Dendritic cell treated with granulocyte-macrophage colony-stimulating factor and Interleukin-4, amounts not matched to agents 40 ng/mL and 50 ng/mL, for 4 days (primary cell): ENCODE data around the gene ABCC10.
"Not testable (repeated sequence)": the region's sequence is repeated elsewhere in the genome, so short reads cannot be mapped to it uniquely, and the experiment has no call there.

Experiments
- H3K27ac Mint-ChIP-seq: one replicate; pipeline ENCODE4 v1.8.0; 2022; ENCODE audit warnings: mild to moderate bottlenecking, mixed read lengths
- H3K27me3 Mint-ChIP-seq: one replicate; pipeline ENCODE4 v1.8.0; 2022; ENCODE audit warnings: mild to moderate bottlenecking, mixed read lengths
- H3K36me3 Mint-ChIP-seq: one replicate; pipeline ENCODE4 v1.8.0; 2022; ENCODE audit warnings: low read depth, mixed read lengths
- H3K4me1 Mint-ChIP-seq: one replicate; pipeline ENCODE4 v1.8.0; 2022; ENCODE audit warnings: low read depth, mixed read lengths
- H3K4me3 Mint-ChIP-seq: one replicate; pipeline ENCODE4 v1.8.0; 2022; ENCODE audit warnings: mild to moderate bottlenecking, moderate library complexity, mixed read lengths
- H3K9me3 Mint-ChIP-seq: one replicate; pipeline ENCODE4 v1.8.0; 2022; ENCODE audit warnings: mixed read lengths
- intact Hi-C: fragments of 100-400 bp; cut with micrococcal nuclease; formaldehyde crosslinking; loops from one replicate; pipeline ENCODE4 v1.15.0; 2022

Gene ABCC10

DNA sequence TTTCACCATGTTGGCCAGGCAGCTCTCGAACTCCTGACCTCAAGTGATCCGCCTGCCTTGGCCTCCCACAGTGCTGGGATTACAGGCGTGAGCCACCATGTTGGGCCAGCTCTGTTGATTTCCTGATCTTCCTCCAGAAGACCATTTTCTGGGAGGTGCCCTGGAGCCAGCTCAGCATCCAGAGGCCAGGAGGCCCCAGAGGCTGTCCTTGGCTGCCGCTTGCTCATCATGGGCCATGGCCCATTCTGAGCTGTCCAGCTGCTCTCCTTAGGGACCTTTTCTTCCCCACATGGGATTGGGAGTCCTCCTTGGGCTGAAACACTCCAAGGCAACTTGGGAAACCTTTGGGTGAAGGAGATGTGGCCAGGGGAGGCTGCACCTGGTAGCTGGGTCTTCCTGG, 67.4 kb downstream of the ABCC10 start:
- Mint-ChIP-seq H3K4me1 (peaks cover 31% of the 10 kb centered on the region), H3K27ac (peak overlapping the region; percentile 38), H3K4me3 (no peak overlapping the region), H3K36me3 (peaks cover 53% of the 10 kb centered on the region), H3K9me3 (no peaks in the 10 kb centered on the region), H3K27me3 (no peaks in the 10 kb centered on the region)
- intact Hi-C loops = loop anchor here (10.0 kb wide), 1 partner anchor 140 kb away; no protein-coding TSS in a partner anchor

- H3K36me3 Mint-ChIP-seq = peaks cover 60% of the 10 kb centered on the region
- H3K27ac Mint-ChIP-seq = peak overlapping the region; percentile 38
Measured at GRCh38 chr6:43495409-43495941, 68.1 kb downstream of the ABCC10 start.

DNA sequence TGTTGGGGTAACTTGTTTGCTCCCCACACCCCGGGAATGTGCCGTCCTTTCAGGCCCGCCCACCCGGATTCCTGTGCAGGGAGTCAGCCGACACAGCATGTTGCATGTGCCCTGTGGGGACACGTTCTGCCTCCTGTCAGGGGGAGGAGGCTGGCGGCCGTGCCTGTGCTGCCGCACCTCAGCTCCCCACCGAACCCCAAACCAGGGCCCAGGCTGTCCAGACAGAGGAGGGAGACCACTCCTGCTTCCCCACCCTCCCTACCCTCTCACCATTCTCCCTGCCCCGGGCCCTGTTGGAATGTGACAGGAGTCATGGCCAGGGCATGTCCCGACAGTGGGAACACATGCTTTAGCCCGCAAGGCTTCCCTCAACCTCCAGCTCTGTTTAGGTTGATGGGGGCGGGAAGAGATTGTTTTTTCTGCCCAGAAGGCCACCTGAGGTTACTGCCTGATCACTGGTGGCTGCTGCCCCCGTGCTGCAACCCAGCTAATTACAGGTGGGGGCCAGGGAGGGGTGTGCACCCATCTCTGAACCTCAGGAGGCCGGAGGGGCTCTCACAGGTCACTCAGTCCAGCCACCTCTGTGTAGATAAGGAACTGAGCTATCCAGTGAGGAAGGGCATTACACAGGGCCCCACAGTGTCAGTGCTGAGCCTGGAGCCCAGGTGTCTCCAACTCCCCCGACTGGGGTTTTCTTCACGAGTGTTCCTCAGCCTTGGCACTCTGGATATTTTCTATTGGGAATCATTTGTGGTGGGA, 69.2 kb downstream of the ABCC10 start:
- no peaks in the 10 kb centered on the region for H3K27me3 Mint-ChIP-seq
- peaks cover 71% of the 10 kb centered on the region for H3K36me3 Mint-ChIP-seq
- intact Hi-C loops = loop anchor here (10.0 kb wide), 1 partner anchor 142 kb away; no protein-coding TSS in a partner anchor
- peak overlapping the region; percentile 5 for H3K27ac Mint-ChIP-seq
- H3K4me1 Mint-ChIP-seq = peaks cover 26% of the 10 kb centered on the region
- no peak overlapping the region for H3K4me3 Mint-ChIP-seq
- H3K9me3 Mint-ChIP-seq = no peaks in the 10 kb centered on the region

More at GRCh38 chr6:43495409-43495941, 68.1 kb downstream of the ABCC10 start:
- intact Hi-C loops = loop anchor here (10.0 kb wide), 1 partner anchor 141 kb away; no protein-coding TSS in a partner anchor
- H3K9me3 Mint-ChIP-seq = no peaks in the 10 kb centered on the region
- H3K27me3 Mint-ChIP-seq = no peaks in the 10 kb centered on the region
- peaks cover 26% of the 10 kb centered on the region for H3K4me1 Mint-ChIP-seq
- no peak overlapping the region for H3K4me3 Mint-ChIP-seq

GRCh38 chr6:43497129-43497396, 69.7 kb downstream of the ABCC10 start:
- H3K27ac Mint-ChIP-seq = no peak overlapping the region
- H3K4me1 Mint-ChIP-seq = peaks cover 26% of the 10 kb centered on the region

GRCh38 chr6:43497689-43498088, 70.3 kb downstream of the ABCC10 start:
- Mint-ChIP-seq H3K36me3 (peaks cover 76% of the 10 kb centered on the region), H3K9me3 (no peaks in the 10 kb centered on the region), H3K4me1 (peaks cover 26% of the 10 kb centered on the region), H3K27me3 (no peaks in the 10 kb centered on the region), H3K4me3 (no peak overlapping the region), H3K27ac (no peak overlapping the region)
- intact Hi-C loops = loop anchor here (10.0 kb wide), 1 partner anchor 143 kb away; no protein-coding TSS in a partner anchor

More at GRCh38 chr6:43497129-43497396, 69.7 kb downstream of the ABCC10 start:
- Mint-ChIP-seq H3K36me3 (peaks cover 76% of the 10 kb centered on the region), H3K9me3 (no peaks in the 10 kb centered on the region), H3K27me3 (no peaks in the 10 kb centered on the region), H3K4me3 (no peak overlapping the region)
- intact Hi-C loops = loop anchor here (10.0 kb wide), 1 partner anchor 142 kb away; no protein-coding TSS in a partner anchor

- H3K4me3 Mint-ChIP-seq, H3K9me3 Mint-ChIP-seq, H3K27me3 Mint-ChIP-seq, H3K27ac Mint-ChIP-seq: not testable (repeated sequence)
- peaks cover 23% of the 10 kb centered on the region for H3K4me1 Mint-ChIP-seq
- intact Hi-C loops = loop anchor here (10.0 kb wide), 1 partner anchor 143 kb away; no protein-coding TSS in a partner anchor
- peaks cover 82% of the 10 kb centered on the region for H3K36me3 Mint-ChIP-seq
Measured at GRCh38 chr6:43498291-43498690, 71.0 kb downstream of the ABCC10 start.

DNA sequence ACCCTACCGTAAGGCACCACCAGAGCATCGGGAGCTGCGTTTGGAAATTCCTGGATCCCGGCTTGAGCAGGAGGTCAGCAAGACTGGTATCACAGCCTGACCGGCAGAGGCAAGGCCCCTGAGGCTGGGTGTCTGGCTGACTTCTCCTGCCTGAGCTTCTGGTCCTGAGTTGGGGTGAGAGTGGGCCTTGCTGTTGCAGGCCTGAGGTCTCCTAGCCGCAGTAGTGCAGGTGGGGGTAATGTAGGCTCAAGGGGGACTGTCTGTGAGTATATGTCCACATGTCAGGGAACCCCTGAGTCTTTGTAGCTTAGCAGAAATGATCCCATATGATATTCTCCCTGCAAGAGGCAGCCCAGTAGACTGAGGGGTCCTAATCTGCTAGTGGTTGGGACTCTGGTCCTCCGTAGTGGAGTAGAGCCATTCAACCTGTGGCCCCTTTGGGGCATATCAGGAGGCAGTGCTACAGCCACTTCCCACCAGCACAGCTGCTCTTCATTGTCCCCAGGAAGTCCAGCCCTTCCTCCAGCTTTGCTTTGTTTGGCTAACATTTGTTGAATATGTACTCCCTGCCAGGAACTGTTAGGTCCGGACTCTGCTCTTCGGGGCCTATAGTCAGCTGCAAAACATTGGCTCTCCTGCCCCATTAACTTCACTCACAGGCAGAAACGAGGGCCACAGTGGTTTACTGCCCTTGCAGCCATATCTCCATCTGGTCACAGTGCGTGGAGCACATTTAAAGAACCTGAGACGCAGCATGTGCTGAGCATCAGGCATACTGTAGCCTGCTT, 71.9 kb downstream of the ABCC10 start:
- Mint-ChIP-seq H3K4me3 (no peak overlapping the region), H3K4me1 (peaks cover 13% of the 10 kb centered on the region), H3K27me3 (no peaks in the 10 kb centered on the region), H3K27ac (no peak overlapping the region), H3K9me3 (no peaks in the 10 kb centered on the region), H3K36me3 (peaks cover 86% of the 10 kb centered on the region)
- intact Hi-C loops = loop anchor here (10.0 kb wide), 1 partner anchor 144 kb away; no protein-coding TSS in a partner anchor
